ENCODE data around the gene ZNF283.

ZNF283 gene

DNA sequence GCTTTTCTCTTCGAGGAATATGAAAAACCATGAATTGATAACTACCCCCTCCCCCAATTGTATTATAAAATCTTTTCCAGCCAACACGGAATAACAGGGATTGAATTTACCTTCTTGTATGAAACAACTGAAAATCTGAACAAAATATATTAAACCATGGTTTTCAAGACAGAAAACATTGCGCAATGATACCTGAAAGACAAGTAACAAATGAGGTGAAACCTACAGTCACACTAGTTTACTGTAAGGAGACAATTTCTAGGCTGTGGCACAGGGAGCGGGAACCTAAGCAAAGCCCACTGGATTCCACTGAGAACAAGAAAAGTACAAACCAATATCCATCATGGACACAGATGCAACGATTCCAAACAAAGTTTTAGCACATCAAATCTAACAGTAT, 53.4 kb downstream of the ZNF283 start:
- peaks cover 0 to 16% of the 10 kb centered on the region in 2 experiments for H3K36me3 ChIP-seq (ENCODE audit: control insufficient read depth in 1 of 2, insufficient read depth in 2 of 2, low read depth in 1 of 2, low read length in 2 of 2)
- H3K4ac ChIP-seq (ENCODE audit: low read depth in 1 of 2, low read length in 2 of 2): no peak overlapping the region
- no peaks in the 10 kb centered on the region for H3K4me1 ChIP-seq (ENCODE audit: control insufficient read depth, insufficient read depth, low read depth, low read length)
- H2BK12ac ChIP-seq (ENCODE audit: low read length in 2 of 2): no peak overlapping the region
- H3K23ac ChIP-seq (ENCODE audit: low read length in 2 of 2): no peak overlapping the region
- no peak overlapping the region for H2BK120ac ChIP-seq (ENCODE audit: low read depth, low read length)
- H3K9me3 ChIP-seq (ENCODE audit: control insufficient read depth, low read length): peaks cover 85% of the 10 kb centered on the region
- H3K9ac ChIP-seq (ENCODE audit: low read length): no peak overlapping the region
- H2AFZ ChIP-seq (ENCODE audit: low read depth, low read length): no peak overlapping the region
- no peak overlapping the region for H2AK5ac ChIP-seq (ENCODE audit: low read length, severe bottlenecking)
- H4K91ac ChIP-seq (ENCODE audit: low read length): no peak overlapping the region
- no peak overlapping the region for H3K4me2 ChIP-seq (ENCODE audit: low read length, poor library complexity, severe bottlenecking)
- no peaks in the 10 kb centered on the region for H3K27me3 ChIP-seq (ENCODE audit: control insufficient read depth in 1 of 2, insufficient read depth in 1 of 2, low read length in 2 of 2)
- no peaks in the 10 kb centered on the region for H3K79me1 ChIP-seq (replicated peaks; ENCODE audit: low read length, poor library complexity, severe bottlenecking)
- no peak overlapping the region for H3K14ac ChIP-seq (ENCODE audit: low read length in 2 of 2)
- H3K4me3 ChIP-seq (ENCODE audit: insufficient read depth in 1 of 2, low read depth in 1 of 2, low read length in 2 of 2): peak overlapping the region in 1 of 2 experiments; percentile 45
- H3K27ac ChIP-seq (ENCODE audit: low read length, poor library complexity, severe bottlenecking): no peak overlapping the region
- H3K18ac ChIP-seq (ENCODE audit: low read depth in 1 of 2, low read length in 2 of 2): no peak overlapping the region
- H2BK5ac ChIP-seq (ENCODE audit: low read depth, low read length, poor library complexity, severe bottlenecking): no peak overlapping the region
- no peak for DNase-seq
- H4K8ac ChIP-seq (ENCODE audit: low read length): no peak overlapping the region
- WGBS: 73% methylated on average over 5 of the region's 5 CpGs
- no peak overlapping the region for H2BK15ac ChIP-seq (ENCODE audit: low read depth, poor library complexity, severe bottlenecking)

DNA sequence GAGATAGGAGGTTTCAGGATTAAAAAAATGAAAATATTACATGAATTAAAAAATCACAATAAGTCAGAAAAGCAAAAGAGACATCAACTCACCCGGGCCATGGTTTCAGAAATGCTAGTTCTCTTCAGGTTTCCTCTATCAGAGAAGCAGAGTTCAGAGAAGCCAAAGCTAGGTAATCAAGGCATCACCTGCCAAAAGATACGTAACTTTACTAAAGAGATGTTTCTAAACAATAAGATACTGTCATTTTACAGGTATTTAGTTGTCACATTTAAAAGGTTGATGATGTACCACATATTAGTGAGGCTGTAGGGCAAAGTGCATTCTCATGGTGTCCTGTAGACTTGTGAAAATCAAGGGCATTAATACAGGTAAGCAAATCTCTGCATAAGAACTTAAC, 56.7 kb downstream of the ZNF283 start, which contains the start of gene ZNF404:
TSS of gene ZNF404 (minus strand) at position 101 of the 400 bp plus-strand sequence.
- no peak within 1 kb of the TSS for H2BK5ac ChIP-seq (ENCODE audit: low read depth, low read length, poor library complexity, severe bottlenecking)
- H3K9me3 ChIP-seq (ENCODE audit: control insufficient read depth, low read length): peaks cover 83% of the 10 kb centered on the region
- H3K27ac ChIP-seq (ENCODE audit: low read length, poor library complexity, severe bottlenecking): no peak within 1 kb of the TSS
- H3K14ac ChIP-seq (ENCODE audit: low read length in 2 of 2): no peak within 1 kb of the TSS
- WGBS: no CpG with 5 or more reads among the region's 2 CpGs
- H2AK5ac ChIP-seq (ENCODE audit: low read length, severe bottlenecking): no peak within 1 kb of the TSS
- H3K23ac ChIP-seq (ENCODE audit: low read length in 2 of 2): no peak within 1 kb of the TSS
- peak within 1 kb of the TSS in 1 of 2 experiments; percentile 5 for H3K4me3 ChIP-seq (ENCODE audit: insufficient read depth in 1 of 2, low read depth in 1 of 2, low read length in 2 of 2)
- no peak within 1 kb of the TSS for H2BK120ac ChIP-seq (ENCODE audit: low read depth, low read length)
- no peak within 1 kb of the TSS for H4K91ac ChIP-seq (ENCODE audit: low read length)
- H3K18ac ChIP-seq (ENCODE audit: low read depth in 1 of 2, low read length in 2 of 2): no peak within 1 kb of the TSS
- H3K9ac ChIP-seq (ENCODE audit: low read length): no peak within 1 kb of the TSS
- no peak within 1 kb of the TSS for H2AFZ ChIP-seq (ENCODE audit: low read depth, low read length)
- no peak for DNase-seq
- H3K4me1 ChIP-seq (ENCODE audit: control insufficient read depth, insufficient read depth, low read depth, low read length): no peaks in the 10 kb centered on the region
- H2BK15ac ChIP-seq (ENCODE audit: low read depth, poor library complexity, severe bottlenecking): no peak within 1 kb of the TSS
- no peak within 1 kb of the TSS for H3K4me2 ChIP-seq (ENCODE audit: low read length, poor library complexity, severe bottlenecking)
- H3K79me1 ChIP-seq (replicated peaks; ENCODE audit: low read length, poor library complexity, severe bottlenecking): no peaks in the 10 kb centered on the region
- no peak within 1 kb of the TSS for H3K4ac ChIP-seq (ENCODE audit: low read depth in 1 of 2, low read length in 2 of 2)
- peaks cover 0 to 12% of the 10 kb centered on the region in 2 experiments for H3K36me3 ChIP-seq (ENCODE audit: control insufficient read depth in 1 of 2, insufficient read depth in 2 of 2, low read depth in 1 of 2, low read length in 2 of 2)
- H3K27me3 ChIP-seq (ENCODE audit: control insufficient read depth in 1 of 2, insufficient read depth in 1 of 2, low read length in 2 of 2): no peaks in the 10 kb centered on the region
- H2BK12ac ChIP-seq (ENCODE audit: low read length in 2 of 2): no peak within 1 kb of the TSS
- no peak within 1 kb of the TSS for H4K8ac ChIP-seq (ENCODE audit: low read length)

DNA sequence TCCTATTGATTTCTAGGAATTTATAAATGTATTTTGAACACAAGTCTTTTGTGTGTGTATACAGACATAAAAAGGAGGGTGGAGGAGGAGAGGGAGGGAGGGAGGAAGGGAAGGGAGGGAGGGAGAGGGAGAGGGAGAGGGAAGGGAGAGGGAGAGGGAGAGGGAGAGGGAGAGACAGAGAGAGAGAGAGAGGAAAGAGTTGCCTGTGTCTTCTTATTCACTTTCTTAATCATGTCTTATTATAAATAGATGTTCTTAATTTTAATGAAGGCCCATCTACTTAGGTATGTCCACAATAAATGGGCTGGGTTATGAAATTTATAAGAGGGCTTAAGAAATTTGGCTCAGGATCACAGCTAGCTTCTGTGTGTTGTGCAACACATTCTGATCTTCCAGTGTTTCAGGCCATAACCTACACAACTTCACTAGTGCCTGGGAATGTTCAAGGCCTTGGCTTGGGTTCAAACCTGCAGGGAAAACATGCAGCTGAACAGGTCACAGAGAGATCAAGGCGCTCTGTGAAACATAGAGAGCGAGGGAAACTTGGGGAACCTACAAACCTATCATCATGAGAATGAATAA, 68.7 kb downstream of the ZNF283 start:
- H3K4ac ChIP-seq (ENCODE audit: low read depth in 1 of 2, low read length in 2 of 2): no peak overlapping the region
- H3K27ac ChIP-seq (ENCODE audit: low read length, poor library complexity, severe bottlenecking): no peak overlapping the region
- H2BK15ac ChIP-seq (ENCODE audit: low read depth, poor library complexity, severe bottlenecking): no peak overlapping the region
- no peak overlapping the region for H2BK120ac ChIP-seq (ENCODE audit: low read depth, low read length)
- H3K4me3 ChIP-seq (ENCODE audit: insufficient read depth in 1 of 2, low read depth in 1 of 2, low read length in 2 of 2): no peak overlapping the region
- no peak overlapping the region for H4K91ac ChIP-seq (ENCODE audit: low read length)
- peaks cover 76% of the 10 kb centered on the region for H3K9me3 ChIP-seq (ENCODE audit: control insufficient read depth, low read length)
- H3K36me3 ChIP-seq (ENCODE audit: control insufficient read depth in 1 of 2, insufficient read depth in 2 of 2, low read depth in 1 of 2, low read length in 2 of 2): peaks cover 4 to 31% of the 10 kb centered on the region in 2 experiments
- WGBS: 75% methylated on average over 1 of the region's 2 CpGs
- no peak overlapping the region for H4K8ac ChIP-seq (ENCODE audit: low read length)
- DNase-seq: no peak
- no peak overlapping the region for H2AK5ac ChIP-seq (ENCODE audit: low read length, severe bottlenecking)
- no peak overlapping the region for H3K4me2 ChIP-seq (ENCODE audit: low read length, poor library complexity, severe bottlenecking)
- no peak overlapping the region for H3K9ac ChIP-seq (ENCODE audit: low read length)
- no peak overlapping the region for H2BK5ac ChIP-seq (ENCODE audit: low read depth, low read length, poor library complexity, severe bottlenecking)
- H3K79me1 ChIP-seq (replicated peaks; ENCODE audit: low read length, poor library complexity, severe bottlenecking): peaks cover under 1% of the 10 kb centered on the region
- H2AFZ ChIP-seq (ENCODE audit: low read depth, low read length): no peak overlapping the region
- H3K4me1 ChIP-seq (ENCODE audit: control insufficient read depth, insufficient read depth, low read depth, low read length): no peaks in the 10 kb centered on the region
- no peak overlapping the region for H3K18ac ChIP-seq (ENCODE audit: low read depth in 1 of 2, low read length in 2 of 2)
- H3K14ac ChIP-seq (ENCODE audit: low read length in 2 of 2): no peak overlapping the region
- H3K27me3 ChIP-seq (ENCODE audit: control insufficient read depth in 1 of 2, insufficient read depth in 1 of 2, low read length in 2 of 2): no peaks in the 10 kb centered on the region
- no peak overlapping the region for H3K23ac ChIP-seq (ENCODE audit: low read length in 2 of 2)
- no peak overlapping the region for H2BK12ac ChIP-seq (ENCODE audit: low read length in 2 of 2)
